Measurements from ENCODE around the gene C2CD3.

GRCh38 chr11:74001822-74002286 is 168.9 kb downstream of the C2CD3 start:
- TF ChIP-seq CTCF (IDR thresholded peaks at IDR 0.05) = no peak
- TF ChIP-seq POLR2A (IDR thresholded peaks at IDR 0.05) = no peak

All from body of pancreas (tissue), 4 donors.